K562 (cell line): Measurements from ENCODE around the gene BHLHE40. TPM values are rescaled to one million over a fixed set of nuclear protein-coding genes. Genes with fewer than 3 reads are reported as not detected.

Experiments
- BRCA1 ChIP-seq, 2 experiments: fragments of 450-650 bp in 1 of 2; sonication (generic) in 1 of 2; formaldehyde crosslinking in 1 of 2; IDR thresholded peaks; 2 replicates each; pipeline versions ENCODE4 v1.5.0 to v1.6.1; 2017 to 2020; ENCODE audit warnings: mild to moderate bottlenecking in 1 of 2, missing genetic modification reagents in 1 of 2
- DMBX1 ChIP-seq: fragments of 250-450 bp; sonication (Bioruptor Pico); IDR thresholded peaks from 2 replicates; pipeline ENCODE4 v1.8.0; 2022; ENCODE audit warnings: inconsistent platforms, mild to moderate bottlenecking, moderate library complexity, borderline replicate concordance
- ETS1 ChIP-seq: conservative IDR thresholded peaks from 2 replicates; pipeline ENCODE4 v1.6.1; 2011; ENCODE audit warnings: low read depth, mild to moderate bottlenecking, low read length; ENCODE audit not compliant: control insufficient read depth
- ETS2 ChIP-seq: IDR thresholded peaks from 2 replicates; pipeline ENCODE4 v1.6.1; 2016; ENCODE audit warnings: borderline replicate concordance, missing genetic modification characterization, mild to moderate bottlenecking, moderate library complexity, missing compliant biosample characterization; ENCODE audit not compliant: poor library complexity, severe bottlenecking
- FOS ChIP-seq: IDR thresholded peaks from 3 replicates; pipeline ENCODE4 v1.6.1; 2011; ENCODE audit not compliant: insufficient read length; ENCODE audit errors: extremely low read depth
- HLTF ChIP-seq: fragments of 450-650 bp; IDR thresholded peaks from 2 replicates; pipeline ENCODE4 v1.6.1; 2016
- MNT ChIP-seq, 2 experiments: fragments of 450-650 bp; conservative IDR thresholded peaks; 2 replicates each; pipeline ENCODE4 v1.6.1; 2017; ENCODE audit warnings: mild to moderate bottlenecking in 2 of 2, moderate library complexity in 2 of 2
- MXD1 ChIP-seq: fragments of 250-450 bp; sonication (Bioruptor Pico); IDR thresholded peaks from 2 replicates; pipeline ENCODE4 v1.8.0; 2021; ENCODE audit warnings: borderline replicate concordance, mild to moderate bottlenecking, moderate library complexity; ENCODE audit not compliant: poor library complexity, severe bottlenecking
- MYNN ChIP-seq, 2 experiments: sonication (generic); formaldehyde crosslinking in 1 of 2; IDR thresholded peaks; 2 replicates each; pipeline versions ENCODE4 v1.5.0 to v1.6.1; 2016 to 2020; ENCODE audit warnings: antibody characterized with exemption in 1 of 2, missing genetic modification reagents in 1 of 2
- NCOR1 ChIP-seq: fragments of 450-650 bp; IDR thresholded peaks from 2 replicates; pipeline ENCODE4 v1.6.1; 2016; ENCODE audit warnings: mild to moderate bottlenecking, moderate library complexity
- NR4A1 ChIP-seq, 2 experiments: fragments of 250-450 bp in 1 of 2; fragments of 450-650 bp in 1 of 2; sonication (Bioruptor Pico) in 1 of 2; IDR thresholded peaks; 2 replicates each; pipeline versions ENCODE4 v1.4.0 to v1.6.1; 2016 to 2020; ENCODE audit warnings: mild to moderate bottlenecking in 2 of 2, missing compliant biosample characterization in 1 of 2, missing genetic modification characterization in 1 of 2, moderate library complexity in 1 of 2
- POLR2AphosphoS2 ChIP-seq: IDR thresholded peaks from 2 replicates; pipeline ENCODE4 v1.6.1; 2012; ENCODE audit warnings: low read length, improper control_type of control experiment
- RNF219 ChIP-seq: fragments of 250-450 bp; sonication (Bioruptor Pico); IDR thresholded peaks from 2 replicates; pipeline ENCODE4 v1.5.0; 2022; ENCODE audit warnings: mild to moderate bottlenecking
- SMC3 ChIP-seq: conservative IDR thresholded peaks from 2 replicates; pipeline ENCODE4 v1.6.1; 2011; ENCODE audit warnings: low read depth, low read length, improper control_type of control experiment; ENCODE audit not compliant: insufficient read depth
- SRSF1 ChIP-seq: fragments of 200-400 bp; formaldehyde crosslinking; IDR thresholded peaks from 2 replicates; pipeline ENCODE4 v1.6.1; 2017; ENCODE audit warnings: mild to moderate bottlenecking, low read depth, low read length, moderate library complexity
- TAL1 ChIP-seq: fragments of 450-650 bp; IDR thresholded peaks from 2 replicates; pipeline ENCODE4 v1.6.1; 2016; ENCODE audit warnings: mild to moderate bottlenecking
- TEAD2 ChIP-seq: fragments of 450-650 bp; IDR thresholded peaks from 2 replicates; pipeline ENCODE4 v1.6.1; 2016; ENCODE audit warnings: missing genetic modification characterization, control low read depth, missing compliant biosample characterization
- ZBTB34 ChIP-seq: fragments of 250-450 bp; sonication (Bioruptor Pico); IDR thresholded peaks from 2 replicates; pipeline ENCODE4 v1.8.0; 2021; ENCODE audit warnings: mild to moderate bottlenecking, moderate library complexity
- ZNF347 ChIP-seq: fragments of 450-650 bp; formaldehyde crosslinking; IDR thresholded peaks from 2 replicates; pipeline ENCODE4 v1.4.0; 2020; ENCODE audit warnings: low read depth, mild to moderate bottlenecking, moderate library complexity
- polyA plus RNA-seq, 8 experiments: library from polyadenylated mRNA; depleted of rRNA in 4 of 8; stranded (reverse) in 5 of 8; unstranded in 3 of 8; fragments of >200 nt; fragmentation: Nextera tagmentation in 2 of 8; fragmentation: Illumina TruSeq in 1 of 8; extraction: Ambion mirVana in 2 of 8; extraction: Trizol in 1 of 8; gene quantifications; 2 replicates each; pipeline versions ENCODE4 v1.2.1 to v1.2.3, GENCODE V29; 2011 to 2014; ENCODE audit warnings: inconsistent platforms in 1 of 8, missing spikeins in 1 of 8
- total RNA-seq, 7 experiments: library from RNA; depleted of rRNA in 6 of 7; stranded (reverse); fragments of >200 nt in 6 of 7; fragmentation: Illumina TruSeq in 2 of 7; extraction: Trizol in 2 of 7; gene quantifications; 2 replicates each; pipeline versions ENCODE4 v1.2.1 to v1.2.3, GENCODE V29; 2011 to 2021; ENCODE audit warnings: low replicate concordance in 1 of 7

The BHLHE40 gene
- total and polyA plus RNA-seq, 9 of the 15 experiments (the other 6 are each of a cell fraction or from before 2014, with no cell fraction given) = 12.0 to 83.9 (median 31.4) TPM

GRCh38 chr3:4986782-4987537 is 7.7 kb downstream of the BHLHE40 start (continued):
- TF ChIP-seq RNF219 (CRISPR knock-in tag) (no peak), ETS1 (0 out of 2 replicates have a peak, but pooled peaks have one; percentile 62), FOS (no peak), TEAD2 (tag) (no peak), SRSF1 (no peak; the same call in 1 of the 2 replicates), HLTF (no peak; the same call in 1 of the 2 replicates), ZBTB34 (no peak), DMBX1 (CRISPR knock-in tag) (peak; percentile 73; the same call in 1 of the 2 replicates), POLR2AphosphoS2 (no peak; the same call in 1 of the 2 replicates), BRCA1 (IDR thresholded peaks at IDR 0.05) (no peak), BRCA1 (CRISPR knock-in tag; IDR thresholded peaks at IDR 0.05) (no peak), NR4A1 (CRISPR knock-in tag; IDR thresholded peaks at IDR 0.05) (peak; percentile 91; the same call in 1 of the 2 replicates), NR4A1 (tag; IDR thresholded peaks at IDR 0.05) (peak; percentile 87; the same call in 1 of the 2 replicates), ETS2 (tag) (no peak), SMC3 (0 out of 2 replicates have a peak, but pooled peaks have one; percentile 18), NCOR1 (no peak), MNT (conservative IDR thresholded peaks at IDR 0.05) (no peak), MXD1 (CRISPR knock-in tag) (no peak), MYNN (IDR thresholded peaks at IDR 0.05) (peak; percentile 97), MYNN (CRISPR knock-in tag; IDR thresholded peaks at IDR 0.05) (no peak), ZNF347 (CRISPR knock-in tag) (no peak), TAL1 (no peak; the same call in 1 of the 2 replicates)
